DND-41 (cell line): Measurements from ENCODE around the gene KRTAP1-1.

ENCODE experiments used
- ATAC-seq: fragments of 200-7000 bp; cut with Tn5 transposase; 3 replicates; pipeline ENCODE4 v1.9.1; 2021; ENCODE audit warnings: low read depth; ENCODE audit not compliant: insufficient read depth
- DNase-seq: peaks from one replicate; pipeline ENCODE4 v3.0.0-alpha.2; 2020
- H2AFZ ChIP-seq: 2 replicates; pipeline ENCODE4 v1.6.0; 2012; ENCODE audit warnings: low read depth, low read length
- H3K27ac ChIP-seq: 2 replicates; pipeline ENCODE4 v1.5.1; 2012; ENCODE audit warnings: low read length, inconsistent platforms
- H3K27me3 ChIP-seq: fragments of 200-600 bp; sonication (generic); 2 replicates; pipeline ENCODE4 v1.6.0; 2012; ENCODE audit warnings: low read length, mild to moderate bottlenecking, inconsistent platforms; ENCODE audit not compliant: insufficient read depth, poor library complexity
- H3K36me3 ChIP-seq: 2 replicates; pipeline ENCODE4 v1.5.1; 2012; ENCODE audit warnings: low read length, inconsistent platforms; ENCODE audit not compliant: insufficient read depth
- H3K4me1 ChIP-seq: 2 replicates; pipeline ENCODE4 v1.5.1; 2012; ENCODE audit warnings: mild to moderate bottlenecking, low read length; ENCODE audit not compliant: insufficient read depth
- H3K4me2 ChIP-seq: 2 replicates; pipeline ENCODE4 v1.6.0; 2012; ENCODE audit warnings: mild to moderate bottlenecking, moderate library complexity, low read length, inconsistent platforms; ENCODE audit not compliant: insufficient read depth
- H3K4me3 ChIP-seq, 2 experiments: fragments of 200-600 bp in 1 of 2; shearing (Covaris generic) in 1 of 2; 2 replicates each; pipeline ENCODE4 v1.5.1; 2012 to 2016; ENCODE audit warnings: inconsistent platforms in 2 of 2, low read length in 2 of 2, mild to moderate bottlenecking in 2 of 2, low read depth in 1 of 2, moderate library complexity in 1 of 2
- H3K79me2 ChIP-seq: 2 replicates; pipeline ENCODE4 v1.6.0; 2012; ENCODE audit warnings: low read length, inconsistent platforms; ENCODE audit not compliant: insufficient read depth
- H3K9ac ChIP-seq: 2 replicates; pipeline ENCODE4 v1.6.0; 2012; ENCODE audit warnings: low read depth, mild to moderate bottlenecking, inconsistent platforms, low read length, moderate library complexity
- H3K9me3 ChIP-seq: 2 replicates; pipeline ENCODE4 v1.5.1; 2012; ENCODE audit warnings: low read length, moderate library complexity, mild to moderate bottlenecking, inconsistent platforms; ENCODE audit not compliant: insufficient read depth, severe bottlenecking
- H4K20me1 ChIP-seq: 2 replicates; pipeline ENCODE4 v1.6.0; 2012; ENCODE audit warnings: low read length; ENCODE audit not compliant: insufficient read depth
- CTCF ChIP-seq: IDR thresholded peaks from 2 replicates; pipeline ENCODE4 v1.5.1; 2012; ENCODE audit warnings: borderline replicate concordance, low read length, moderate library complexity, mild to moderate bottlenecking; ENCODE audit not compliant: poor library complexity, severe bottlenecking; ENCODE audit errors: extremely low read depth
- EZH2 ChIP-seq: IDR thresholded peaks from 3 replicates; pipeline ENCODE4 v1.6.1; 2012; ENCODE audit warnings: borderline replicate concordance, low read depth, mild to moderate bottlenecking, moderate library complexity, low read length, inconsistent platforms; ENCODE audit not compliant: severe bottlenecking

Gene KRTAP1-1

GRCh38 chr17:41010441-41010840 lies 30.8 kb downstream of the KRTAP1-1 start:
- H3K4me1 ChIP-seq = no peaks in the 10 kb centered on the region
- no peak for DNase-seq
- H3K36me3 ChIP-seq = no peaks in the 10 kb centered on the region
- no peak overlapping the region for H3K4me3 ChIP-seq
- no peak for TF ChIP-seq EZH2
- no peak for TF ChIP-seq CTCF
- no peaks in the 10 kb centered on the region for H3K79me2 ChIP-seq
- no peak overlapping the region for H3K27ac ChIP-seq
- no peaks in the 10 kb centered on the region for H4K20me1 ChIP-seq
- no peak for ATAC-seq
- no peak overlapping the region for H2AFZ ChIP-seq
- H3K4me2 ChIP-seq = no peak overlapping the region
- peaks cover 24% of the 10 kb centered on the region for H3K27me3 ChIP-seq
- H3K9ac ChIP-seq = no peak overlapping the region
- no peaks in the 10 kb centered on the region for H3K9me3 ChIP-seq

GRCh38 chr17:41009936-41010335 lies 31.3 kb downstream of the KRTAP1-1 start:
- Histone ChIP-seq H3K79me2 (no peaks in the 10 kb centered on the region), H2AFZ (no peak overlapping the region), H4K20me1 (no peaks in the 10 kb centered on the region), H3K9me3 (no peaks in the 10 kb centered on the region), H3K9ac (no peak overlapping the region), H3K27me3 (peaks cover 24% of the 10 kb centered on the region), H3K27ac (no peak overlapping the region), H3K4me3 (no peak overlapping the region), H3K36me3 (no peaks in the 10 kb centered on the region), H3K4me2 (no peak overlapping the region), H3K4me1 (no peaks in the 10 kb centered on the region)
- ATAC-seq (no peak), DNase-seq (no peak)
- TF ChIP-seq EZH2 (no peak), CTCF (no peak)

GRCh38 chr17:41009301-41009760 lies 31.9 kb downstream of the KRTAP1-1 start:
- H3K4me3 ChIP-seq = no peak overlapping the region
- H4K20me1 ChIP-seq = no peaks in the 10 kb centered on the region
- H3K9me3 ChIP-seq = no peaks in the 10 kb centered on the region
- no peak overlapping the region for H3K4me2 ChIP-seq
- H2AFZ ChIP-seq = no peak overlapping the region
- H3K4me1 ChIP-seq = no peaks in the 10 kb centered on the region
- ATAC-seq (no peak), DNase-seq (no peak)
- no peak for TF ChIP-seq EZH2
- TF ChIP-seq CTCF = no peak
- no peaks in the 10 kb centered on the region for H3K79me2 ChIP-seq
- H3K9ac ChIP-seq = no peak overlapping the region
- H3K36me3 ChIP-seq = no peaks in the 10 kb centered on the region
- H3K27me3 ChIP-seq = peaks cover 29% of the 10 kb centered on the region
- no peak overlapping the region for H3K27ac ChIP-seq

- TF ChIP-seq EZH2 = no peak
- no peak for TF ChIP-seq CTCF
- H4K20me1 ChIP-seq = no peaks in the 10 kb centered on the region
- no peak within 1 kb of the TSS for H2AFZ ChIP-seq
- H3K36me3 ChIP-seq = no peaks in the 10 kb centered on the region
- H3K9ac ChIP-seq = no peak within 1 kb of the TSS
- DNase-seq = no peak
- no peaks in the 10 kb centered on the region for H3K79me2 ChIP-seq
- H3K4me2 ChIP-seq = no peak within 1 kb of the TSS
- no peak within 1 kb of the TSS for H3K4me3 ChIP-seq
- no peaks in the 10 kb centered on the region for H3K4me1 ChIP-seq
- H3K27ac ChIP-seq = no peak within 1 kb of the TSS
- ATAC-seq = no peak
- H3K27me3 ChIP-seq = peaks cover 30% of the 10 kb centered on the region
- H3K9me3 ChIP-seq = no peaks in the 10 kb centered on the region
Measured at GRCh38 chr17:41008811-41009210, 32.4 kb downstream of the KRTAP1-1 start, which contains the start of gene KRTAP3-1. KRTAP3-1 (minus strand) TSS chr17:41009128; CDS start chr17:41009074, 54 bp downstream.
